ENCODE results near the gene FHIT.

- TF ChIP-seq CTCF (IDR thresholded peaks at IDR 0.05; ENCODE audit: low read depth, low read length) (no peak), EZH2phosphoT487 (IDR thresholded peaks at IDR 0.05; ENCODE audit: low read depth) (no peak)
Observed at GRCh38 chr3:59758672-59759071, 1492.6 kb downstream of the FHIT start.
